H1 (cell line): Measurements from ENCODE around the gene TMEM255B. TPM values are rescaled to one million over a fixed set of nuclear protein-coding genes. Genes with fewer than 3 reads are reported as not detected.

Source experiments
- CTCF ChIA-PET: fragments of 300-600 bp; sonication (Branson Sonifier 250); formaldehyde crosslinking; loops from one replicate; lab custom pipeline; 2021; ENCODE audit not compliant: partially characterized antibody; lab: Charles Lee
- POLR2A ChIA-PET: fragments of 300-600 bp; sonication (Branson Sonifier 250); formaldehyde crosslinking; loops from one replicate; lab custom pipeline; 2021; ENCODE audit warnings: inconsistent platforms; ENCODE audit not compliant: partially characterized antibody; lab: Charles Lee
- DNase-seq, 2 experiments: peaks; one replicate each; pipeline versions ENCODE4 v3.0.0 to v3.0.0-alpha.2; 2010 to 2022; ENCODE audit warnings: low spot score in 2 of 2, low read depth in 1 of 2, mixed read lengths in 1 of 2
- FAIRE-seq: peaks from 2 replicates; lab custom pipeline; 2011; peaks lifted over from hg19 to GRCh38; lab: Jason Lieb, UNC
- H2AFZ ChIP-seq: 2 replicates; pipeline ENCODE4 v1.8.1; 2012; ENCODE audit warnings: low read length, inconsistent platforms
- H2AK5ac ChIP-seq: 2 replicates; pipeline ENCODE4 v1.6.1; 2013; ENCODE audit warnings: low read depth, low read length
- H2BK120ac ChIP-seq: replicated peaks from 2 replicates; pipeline ENCODE3; 2013; ENCODE audit warnings: low read depth, low read length, inconsistent platforms
- H2BK12ac ChIP-seq: 2 replicates; pipeline ENCODE4 v1.6.1; 2013; ENCODE audit warnings: low read depth, low read length
- H2BK15ac ChIP-seq: 2 replicates; pipeline ENCODE4 v1.6.1; 2013; ENCODE audit warnings: low read length
- H2BK20ac ChIP-seq: 2 replicates; pipeline ENCODE4 v1.6.1; 2013; ENCODE audit warnings: low read length
- H2BK5ac ChIP-seq: 2 replicates; pipeline ENCODE4 v1.6.1; 2013; ENCODE audit warnings: low read depth, low read length
- H3K14ac ChIP-seq: 2 replicates; pipeline ENCODE4 v1.6.1; 2013; ENCODE audit warnings: inconsistent platforms; ENCODE audit not compliant: insufficient read length
- H3K18ac ChIP-seq: 2 replicates; pipeline ENCODE4 v1.6.1; 2013; ENCODE audit warnings: low read length; ENCODE audit errors: extremely low read depth
- H3K23ac ChIP-seq: 2 replicates; pipeline ENCODE4 v1.6.1; 2013; ENCODE audit warnings: inconsistent platforms; ENCODE audit not compliant: insufficient read length
- H3K23me2 ChIP-seq: 2 replicates; pipeline ENCODE4 v1.6.1; 2013; ENCODE audit warnings: low read depth, low read length
- H3K27ac ChIP-seq: 2 replicates; pipeline ENCODE4 v1.6.1; 2011; ENCODE audit warnings: low read depth, low read length, inconsistent platforms
- H3K27me3 ChIP-seq, 4 experiments: replicated peaks in 1 of 4; 1 replicate in 1 of 4; 2 replicates in 3 of 4; pipeline versions ENCODE4 v1.6.1 to v1.8.1; 2011 to 2013; ENCODE audit warnings: low read length in 3 of 4, mild to moderate bottlenecking in 3 of 4, inconsistent platforms in 2 of 4, mixed read lengths in 2 of 4, moderate library complexity in 1 of 4; ENCODE audit not compliant: control insufficient read depth in 3 of 4, insufficient read depth in 3 of 4; ENCODE audit errors: extremely low read depth in 1 of 4
- H3K36me3 ChIP-seq, 4 experiments: 2 replicates each; pipeline versions ENCODE4 v1.6.1 to v1.8.1; 2011 to 2013; ENCODE audit warnings: mild to moderate bottlenecking in 4 of 4, low read length in 3 of 4, moderate library complexity in 2 of 4, control low read depth in 1 of 4, inconsistent platforms in 1 of 4; ENCODE audit not compliant: insufficient read depth in 4 of 4, control insufficient read depth in 2 of 4
- H3K4ac ChIP-seq: replicated peaks from 2 replicates; pipeline ENCODE3; 2013; ENCODE audit warnings: low read length, low read depth, mixed read lengths, inconsistent platforms; ENCODE audit not compliant: insufficient read length
- H3K4me1 ChIP-seq, 4 experiments: replicated peaks in 1 of 4; 1 replicate in 1 of 4; 2 replicates in 3 of 4; pipeline versions ENCODE4 v1.6.1 to v1.8.1; 2011 to 2013; ENCODE audit warnings: low read length in 3 of 4, inconsistent platforms in 2 of 4, mixed read lengths in 1 of 4; ENCODE audit not compliant: insufficient read depth in 4 of 4, control insufficient read depth in 3 of 4
- H3K4me2 ChIP-seq, 2 experiments: 2 replicates each; pipeline versions ENCODE4 v1.6.1 to v1.8.1; 2011 to 2013; ENCODE audit warnings: low read depth in 2 of 2, low read length in 2 of 2, control low read depth in 1 of 2, inconsistent platforms in 1 of 2, mild to moderate bottlenecking in 1 of 2; ENCODE audit not compliant: insufficient read depth in 1 of 2
- H3K4me3 ChIP-seq, 4 experiments: fragments of 200-600, 300-600 bp in 1 of 4; sonication (generic), shearing (Covaris generic), sonication (Bioruptor Twin) in 1 of 4; 2 replicates each; pipeline versions ENCODE4 v1.5.1 to v1.8.1; 2011 to 2016; ENCODE audit warnings: low read length in 4 of 4, low read depth in 3 of 4, control low read depth in 2 of 4, inconsistent platforms in 2 of 4, mild to moderate bottlenecking in 2 of 4, mixed read lengths in 1 of 4, moderate library complexity in 1 of 4; ENCODE audit not compliant: insufficient read depth in 2 of 4; ENCODE audit errors: extremely low read depth in 1 of 4
- H3K56ac ChIP-seq: replicated peaks from 2 replicates; pipeline ENCODE3; 2013; ENCODE audit warnings: low read depth, mild to moderate bottlenecking, mixed read lengths, low read length, inconsistent platforms; ENCODE audit not compliant: insufficient read length
- H3K79me1 ChIP-seq: 2 replicates; pipeline ENCODE4 v1.6.1; 2013; ENCODE audit warnings: low read depth, low read length, control low read depth
- H3K79me2 ChIP-seq, 2 experiments: 2 replicates each; pipeline versions ENCODE4 v1.6.1 to v1.8.1; 2012 to 2013; ENCODE audit warnings: low read length in 2 of 2, mild to moderate bottlenecking in 2 of 2, inconsistent platforms in 1 of 2; ENCODE audit not compliant: insufficient read depth in 2 of 2, control insufficient read depth in 1 of 2
- H3K9ac ChIP-seq, 4 experiments: replicated peaks in 1 of 4; 1 replicate in 1 of 4; 2 replicates in 3 of 4; pipeline versions ENCODE4 v1.6.1 to v1.8.1; 2011 to 2013; ENCODE audit warnings: low read depth in 3 of 4, low read length in 3 of 4, control low read depth in 2 of 4, mild to moderate bottlenecking in 2 of 4, moderate library complexity in 2 of 4, inconsistent platforms in 1 of 4; ENCODE audit errors: extremely low read depth in 1 of 4
- H3K9me3 ChIP-seq, 2 experiments: 2 replicates each; pipeline versions ENCODE4 v1.6.1 to v1.8.1; 2012 to 2013; ENCODE audit warnings: mild to moderate bottlenecking in 2 of 2, moderate library complexity in 2 of 2, control low read depth in 1 of 2, inconsistent platforms in 1 of 2, low read depth in 1 of 2, low read length in 1 of 2, mixed read lengths in 1 of 2; ENCODE audit not compliant: insufficient read depth in 2 of 2
- H4K20me1 ChIP-seq, 2 experiments: replicated peaks in 1 of 2; 2 replicates each; pipeline versions ENCODE3 to v1.8.1; 2011 to 2013; ENCODE audit warnings: inconsistent platforms in 2 of 2, low read length in 2 of 2, mild to moderate bottlenecking in 1 of 2; ENCODE audit not compliant: insufficient read depth in 2 of 2, control insufficient read depth in 1 of 2
- H4K5ac ChIP-seq: 2 replicates; pipeline ENCODE4 v1.6.1; 2013; ENCODE audit warnings: low read length, low read depth, mixed read lengths, inconsistent platforms; ENCODE audit not compliant: insufficient read length
- H4K8ac ChIP-seq: 2 replicates; pipeline ENCODE4 v1.8.0; 2013; ENCODE audit warnings: mild to moderate bottlenecking, moderate library complexity, low read length, inconsistent platforms; ENCODE audit not compliant: insufficient read depth; ENCODE audit errors: extremely low read depth
- H4K91ac ChIP-seq: replicated peaks from 2 replicates; pipeline ENCODE3; 2013; ENCODE audit warnings: low read length, mixed read lengths, inconsistent platforms; ENCODE audit not compliant: insufficient read length
- JUND ChIP-seq: IDR thresholded peaks from 2 replicates; pipeline ENCODE4 v1.6.1; 2011; ENCODE audit warnings: mild to moderate bottlenecking, improper control_type of control experiment, low read length
- WGBS, 2 experiments: shearing (Covaris generic) in 1 of 2; methylation state at CpG; one replicate each; pipeline versions ENCODE4 v1.1.6 to v1.1.7; 2013 to 2015; ENCODE audit warnings: low lambda C conversion rate in 2 of 2, mixed read lengths in 2 of 2, inconsistent platforms in 1 of 2, low coverage in 1 of 2, missing lambda C conversion rate in 1 of 2; ENCODE audit not compliant: insufficient replicate concordance in 2 of 2, insufficient coverage in 1 of 2, insufficient read length in 1 of 2; ENCODE audit errors: extremely low coverage in 1 of 2, missing lambda C conversion rate in 1 of 2; 5-methylcytosine and 5-hydroxymethylcytosine counted together
- polyA plus RNA-seq, 7 experiments: library from polyadenylated mRNA; depleted of rRNA in 3 of 7; stranded (reverse) in 5 of 7; unstranded in 2 of 7; fragments of >200 nt in 5 of 7; fragments of 200-250 nt in 2 of 7; gene quantifications; 1 replicate in 5 of 7; 2 replicates in 1 of 7; 4 replicates in 1 of 7; pipeline versions ENCODE4 v1.2.1 to v1.2.3, GENCODE V29; 2011 to 2013; ENCODE audit warnings: missing spikeins in 2 of 7, mixed read lengths in 2 of 7
- total RNA-seq: library from RNA; stranded (reverse); fragmentation: NEBNext Ultra II Directional; extraction: Animal tissue kit (Norgen Biotek cat#: 25700); gene quantifications from 2 replicates; pipeline ENCODE4 v1.2.1, GENCODE V29; 2021
- TF ChIP-seq, protein P1 (sequence below): IDR thresholded peaks from 2 replicates; pipeline ENCODE4 v1.6.1; 2011; ENCODE audit warnings: low read length, improper control_type of control experiment

Gene TMEM255B
- total and polyA plus RNA-seq, 2 of the 8 experiments (the other 6 are each of a cell fraction or from before 2014, with no cell fraction given) = 3.4 to 4.4 TPM

DNA sequence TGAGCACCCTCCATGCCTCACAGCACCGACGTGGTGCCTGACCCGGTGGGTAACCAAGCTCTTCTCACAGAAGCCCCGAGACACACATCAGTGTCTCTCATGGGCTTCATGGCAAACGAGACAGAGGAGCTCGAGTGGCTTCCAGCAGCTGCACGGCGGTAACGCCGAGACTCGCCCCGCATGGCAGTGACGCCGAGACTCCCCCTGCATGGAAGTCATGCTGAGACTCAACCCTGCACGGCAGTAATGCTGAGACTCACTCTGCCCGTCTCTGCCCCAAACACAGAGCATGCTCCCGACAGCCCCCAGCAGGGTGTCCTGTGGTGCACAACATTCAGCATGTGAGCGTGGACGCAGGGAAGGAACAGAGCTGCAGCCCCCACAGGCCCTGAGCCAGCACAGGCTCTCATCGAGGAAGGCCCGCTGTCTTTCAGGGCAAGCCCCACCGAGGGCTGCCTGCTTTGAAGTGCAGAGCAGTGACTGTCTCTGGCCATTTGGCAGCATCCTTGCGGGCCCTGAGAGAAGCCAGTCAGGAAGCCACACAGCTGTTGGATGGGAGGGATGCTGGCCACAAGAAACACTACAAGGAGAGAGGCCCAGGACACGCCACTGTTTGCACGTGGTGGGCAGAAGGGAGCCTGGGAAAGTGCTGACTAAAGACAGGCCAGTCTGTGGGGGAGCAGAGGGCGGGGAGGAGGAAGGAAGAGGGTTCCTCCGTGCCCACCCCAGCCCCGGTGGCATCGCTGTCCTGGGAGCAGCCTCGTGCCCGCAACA lies 95.4 kb downstream of the TMEM255B start:
- Histone ChIP-seq H3K18ac (no peak overlapping the region), H3K36me3 (no peaks in the 10 kb centered on the region; a peak in 2 of 8 replicates), H4K5ac (no peak overlapping the region), H3K27me3 (no peaks in the 10 kb centered on the region), H3K9ac (no peak overlapping the region), H2BK20ac (no peak overlapping the region), H3K79me2 (peaks cover 8 to 34% of the 10 kb centered on the region in 2 experiments), H2BK15ac (no peak overlapping the region), H3K9me3 (0 out of 4 replicates have a peak, but pooled peaks cover 0 to 2% of the 10 kb centered on the region in 2 experiments), H3K79me1 (peaks cover 6% of the 10 kb centered on the region), H4K8ac (no peak overlapping the region), H3K14ac (no peak overlapping the region), H3K4me1 (peaks cover 0 to 16% (median 6%) of the 10 kb centered on the region in 4 experiments), H3K23ac (no peak overlapping the region), H3K23me2 (peaks cover 7% of the 10 kb centered on the region), H4K20me1 (peaks cover 0 to 15% of the 10 kb centered on the region in 2 experiments), H2BK120ac (no peak overlapping the region), H2BK12ac (peak overlapping the region; percentile 60; the same call in 1 of the 2 replicates), H2BK5ac (no peak overlapping the region; the same call in 1 of the 2 replicates), H3K27ac (no peak overlapping the region), H2AK5ac (peak overlapping the region; percentile 65; the same call in 1 of the 2 replicates), H4K91ac (no peak overlapping the region), H3K4me3 (no peak overlapping the region), H2AFZ (no peak overlapping the region), H3K56ac (no peak overlapping the region), H3K4me2 (no peak overlapping the region), H3K4ac (no peak overlapping the region)
- no peak for FAIRE-seq
- 83% methylated on average over 30 of the region's 31 CpGs; no CpG with 5 or more reads in 1 of the 2 experiments for WGBS, 2 experiments
- CTCF ChIA-PET = interaction anchor here (0.8 to 2.1 kb wide), 3 partner anchors 40 to 67 kb away, joined by 4 to 6 read pairs (median 5); no protein-coding TSS in a partner anchor
- POLR2A ChIA-PET = interaction anchor here (1.3 kb wide), 1 partner anchor 14 kb away, joined by 3 read pairs; no protein-coding TSS in a partner anchor
- DNase-seq = peak in 1 of 2 experiments; percentile 49
- TF ChIP-seq, protein P1, sequence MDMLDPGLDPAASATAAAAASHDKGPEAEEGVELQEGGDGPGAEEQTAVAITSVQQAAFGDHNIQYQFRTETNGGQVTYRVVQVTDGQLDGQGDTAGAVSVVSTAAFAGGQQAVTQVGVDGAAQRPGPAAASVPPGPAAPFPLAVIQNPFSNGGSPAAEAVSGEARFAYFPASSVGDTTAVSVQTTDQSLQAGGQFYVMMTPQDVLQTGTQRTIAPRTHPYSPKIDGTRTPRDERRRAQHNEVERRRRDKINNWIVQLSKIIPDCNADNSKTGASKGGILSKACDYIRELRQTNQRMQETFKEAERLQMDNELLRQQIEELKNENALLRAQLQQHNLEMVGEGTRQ = no peak
- TF ChIP-seq JUND = no peak
